ENCODE data around the gene ARID1B.

The ARID1B gene

GRCh38 chr6:156972145-156972544 lies 195.0 kb downstream of the ARID1B start:
- TF ChIP-seq ZNF654 (tag by site-specific recombination; IDR thresholded peaks at IDR 0.05; ENCODE audit: low read depth) (no peak), ZNF114 (tag by site-specific recombination; IDR thresholded peaks at IDR 0.05) (no peak), ZNF664 (tag by site-specific recombination; IDR thresholded peaks at IDR 0.05) (no peak), ZBTB48 (tag by site-specific recombination; IDR thresholded peaks at IDR 0.05) (no peak), GFI1B (tag by site-specific recombination; IDR thresholded peaks at IDR 0.05) (no peak), ZNF302 (tag by site-specific recombination; IDR thresholded peaks at IDR 0.05; ENCODE audit: low read depth) (no peak), ZNF639 (tag by site-specific recombination; IDR thresholded peaks at IDR 0.05) (no peak), ZNF10 (tag by site-specific recombination; IDR thresholded peaks at IDR 0.05) (no peak)
- Histone ChIP-seq H3K4me3 (ENCODE audit: low read depth, low read length) (no peak overlapping the region), H3K9me3 (ENCODE audit: control insufficient read depth, insufficient read depth, low read depth, low read length) (no peaks in the 10 kb centered on the region), H3K36me3 (ENCODE audit: control insufficient read depth in 2 of 2, insufficient read depth in 1 of 2, low read length in 2 of 2) (no peaks in the 10 kb centered on the region), H3K4me1 (ENCODE audit: control insufficient read depth, insufficient read depth, low read length) (peaks cover 24% of the 10 kb centered on the region), H3K27ac (ENCODE audit: extremely low read depth, low read depth, low read length) (no peak overlapping the region)
- ChIA-PET POLR2A (no interaction called here), CTCF (no interaction called here)

- Histone ChIP-seq H3K4me1 (ENCODE audit: control insufficient read depth, insufficient read depth, low read length) (peaks cover 36% of the 10 kb centered on the region), H3K4me3 (ENCODE audit: low read depth, low read length) (no peak overlapping the region), H3K36me3 (ENCODE audit: control insufficient read depth in 2 of 2, insufficient read depth in 1 of 2, low read length in 2 of 2) (no peaks in the 10 kb centered on the region), H3K27ac (ENCODE audit: extremely low read depth, low read depth, low read length) (no peak overlapping the region), H3K9me3 (ENCODE audit: control insufficient read depth, insufficient read depth, low read depth, low read length) (no peaks in the 10 kb centered on the region)
- TF ChIP-seq FEZF1 (tag by site-specific recombination; IDR thresholded peaks at IDR 0.05) (peak; percentile 59; the same call in 1 of the 2 replicates), SP7 (tag by site-specific recombination; IDR thresholded peaks at IDR 0.05) (no peak)
- ChIA-PET CTCF (interaction anchor here (0.5 kb wide), 1 partner anchor 243 kb away, joined by 4 read pairs; no protein-coding TSS in a partner anchor), POLR2A (no interaction called here)
These were observed 197.7 kb downstream of the ARID1B start for GRCh38 chr6:156974830-156975261.

DNA sequence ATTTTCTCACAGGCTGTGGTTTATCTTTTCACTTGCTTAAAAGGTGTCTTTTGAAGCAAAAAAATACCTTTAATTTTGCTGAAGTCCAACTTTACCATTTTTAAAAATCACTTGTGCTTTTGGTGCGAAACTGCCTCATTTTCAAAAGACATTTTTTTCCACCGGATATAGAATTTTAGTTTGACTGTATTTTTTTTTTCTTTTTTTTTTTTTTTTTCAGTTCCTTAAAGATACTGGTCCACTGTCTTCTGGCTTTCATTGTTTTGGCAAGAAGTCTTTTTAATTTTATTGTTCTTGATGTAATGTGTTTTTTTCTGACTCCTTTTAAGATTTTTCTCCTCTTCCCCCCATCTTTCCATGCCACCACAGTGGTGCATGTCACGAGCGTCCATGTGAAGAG lies 198.2 kb downstream of the ARID1B start:
- TF ChIP-seq, protein P1, sequence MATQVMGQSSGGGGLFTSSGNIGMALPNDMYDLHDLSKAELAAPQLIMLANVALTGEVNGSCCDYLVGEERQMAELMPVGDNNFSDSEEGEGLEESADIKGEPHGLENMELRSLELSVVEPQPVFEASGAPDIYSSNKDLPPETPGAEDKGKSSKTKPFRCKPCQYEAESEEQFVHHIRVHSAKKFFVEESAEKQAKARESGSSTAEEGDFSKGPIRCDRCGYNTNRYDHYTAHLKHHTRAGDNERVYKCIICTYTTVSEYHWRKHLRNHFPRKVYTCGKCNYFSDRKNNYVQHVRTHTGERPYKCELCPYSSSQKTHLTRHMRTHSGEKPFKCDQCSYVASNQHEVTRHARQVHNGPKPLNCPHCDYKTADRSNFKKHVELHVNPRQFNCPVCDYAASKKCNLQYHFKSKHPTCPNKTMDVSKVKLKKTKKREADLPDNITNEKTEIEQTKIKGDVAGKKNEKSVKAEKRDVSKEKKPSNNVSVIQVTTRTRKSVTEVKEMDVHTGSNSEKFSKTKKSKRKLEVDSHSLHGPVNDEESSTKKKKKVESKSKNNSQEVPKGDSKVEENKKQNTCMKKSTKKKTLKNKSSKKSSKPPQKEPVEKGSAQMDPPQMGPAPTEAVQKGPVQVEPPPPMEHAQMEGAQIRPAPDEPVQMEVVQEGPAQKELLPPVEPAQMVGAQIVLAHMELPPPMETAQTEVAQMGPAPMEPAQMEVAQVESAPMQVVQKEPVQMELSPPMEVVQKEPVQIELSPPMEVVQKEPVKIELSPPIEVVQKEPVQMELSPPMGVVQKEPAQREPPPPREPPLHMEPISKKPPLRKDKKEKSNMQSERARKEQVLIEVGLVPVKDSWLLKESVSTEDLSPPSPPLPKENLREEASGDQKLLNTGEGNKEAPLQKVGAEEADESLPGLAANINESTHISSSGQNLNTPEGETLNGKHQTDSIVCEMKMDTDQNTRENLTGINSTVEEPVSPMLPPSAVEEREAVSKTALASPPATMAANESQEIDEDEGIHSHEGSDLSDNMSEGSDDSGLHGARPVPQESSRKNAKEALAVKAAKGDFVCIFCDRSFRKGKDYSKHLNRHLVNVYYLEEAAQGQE (tag by site-specific recombination; IDR thresholded peaks at IDR 0.05) = no peak
- TF ChIP-seq ZNF362 (tag by site-specific recombination; IDR thresholded peaks at IDR 0.05) = 0 out of 2 replicates have a peak, but pooled peaks have one; percentile 74
- H3K4me3 ChIP-seq (ENCODE audit: low read depth, low read length) = no peak overlapping the region
- H3K4me1 ChIP-seq (ENCODE audit: control insufficient read depth, insufficient read depth, low read length) = peaks cover 36% of the 10 kb centered on the region
- H3K9me3 ChIP-seq (ENCODE audit: control insufficient read depth, insufficient read depth, low read depth, low read length) = no peaks in the 10 kb centered on the region
- no peaks in the 10 kb centered on the region for H3K36me3 ChIP-seq (ENCODE audit: control insufficient read depth in 2 of 2, insufficient read depth in 1 of 2, low read length in 2 of 2)
- H3K27ac ChIP-seq (ENCODE audit: extremely low read depth, low read depth, low read length) = no peak overlapping the region
- CTCF ChIA-PET = interaction anchor here (0.6 kb wide), 1 partner anchor 134 kb away, joined by 5 read pairs; no protein-coding TSS in a partner anchor
- POLR2A ChIA-PET = no interaction called here

Measured in HEK293 (cell line).